NCI-H146 (cell line): ENCODE measurements around the gene MFAP5.

Source experiments
- DNase-seq: peaks from one replicate; lab custom pipeline; 2025; lab: John Stamatoyannopoulos, UW

The MFAP5 gene, protein sequence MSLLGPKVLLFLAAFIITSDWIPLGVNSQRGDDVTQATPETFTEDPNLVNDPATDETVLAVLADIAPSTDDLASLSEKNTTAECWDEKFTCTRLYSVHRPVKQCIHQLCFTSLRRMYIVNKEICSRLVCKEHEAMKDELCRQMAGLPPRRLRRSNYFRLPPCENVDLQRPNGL

DNA sequence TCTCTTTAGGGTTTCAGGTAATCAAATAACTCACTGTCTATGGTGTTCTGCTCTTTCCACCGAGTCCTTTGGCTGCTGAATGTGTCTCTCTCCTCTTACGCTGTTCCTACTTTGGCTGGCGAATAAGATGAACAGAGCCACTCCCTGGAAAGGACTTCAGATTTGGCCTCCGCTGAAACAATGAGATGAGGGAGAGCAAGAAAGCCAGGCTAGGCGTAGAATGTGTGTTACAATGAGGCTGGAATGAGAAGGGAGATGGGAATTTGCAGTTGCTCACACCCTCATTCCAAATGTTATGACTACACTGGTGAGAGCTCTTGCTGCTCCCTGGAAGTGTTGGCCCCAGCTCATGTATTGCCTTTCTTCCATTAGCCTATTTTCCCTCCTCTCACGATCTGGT, at the start of gene MFAP5:
MFAP5 (minus strand) TSS at position 234 of the 400 bp plus-strand sequence. CDS start 722 bp downstream, outside the sequence.
- DNase-seq, result no peak

GRCh38 chr12:8709124-8709830, 46.7 kb upstream of the MFAP5 start:
- DNase-seq, result no peak

DNA sequence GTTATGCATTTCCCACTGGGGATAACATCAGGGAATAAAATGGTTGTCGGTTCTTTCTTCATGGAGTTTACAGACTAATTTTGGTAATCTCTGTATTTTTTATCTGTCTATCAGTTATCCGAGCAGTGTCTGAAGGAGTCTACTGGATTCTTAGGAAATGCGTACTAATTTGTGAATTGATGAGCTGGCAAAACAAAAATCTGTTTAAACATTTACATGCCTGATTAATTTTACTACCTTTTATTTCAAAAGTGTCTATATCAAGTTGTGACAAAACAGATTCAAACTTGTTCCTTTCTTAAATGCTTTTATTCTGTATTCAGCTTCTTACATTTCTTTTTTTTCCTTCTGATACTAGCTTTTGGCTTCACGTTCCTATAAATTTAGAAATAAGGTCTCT, 39.5 kb upstream of the MFAP5 start:
- no peak for DNase-seq

DNA sequence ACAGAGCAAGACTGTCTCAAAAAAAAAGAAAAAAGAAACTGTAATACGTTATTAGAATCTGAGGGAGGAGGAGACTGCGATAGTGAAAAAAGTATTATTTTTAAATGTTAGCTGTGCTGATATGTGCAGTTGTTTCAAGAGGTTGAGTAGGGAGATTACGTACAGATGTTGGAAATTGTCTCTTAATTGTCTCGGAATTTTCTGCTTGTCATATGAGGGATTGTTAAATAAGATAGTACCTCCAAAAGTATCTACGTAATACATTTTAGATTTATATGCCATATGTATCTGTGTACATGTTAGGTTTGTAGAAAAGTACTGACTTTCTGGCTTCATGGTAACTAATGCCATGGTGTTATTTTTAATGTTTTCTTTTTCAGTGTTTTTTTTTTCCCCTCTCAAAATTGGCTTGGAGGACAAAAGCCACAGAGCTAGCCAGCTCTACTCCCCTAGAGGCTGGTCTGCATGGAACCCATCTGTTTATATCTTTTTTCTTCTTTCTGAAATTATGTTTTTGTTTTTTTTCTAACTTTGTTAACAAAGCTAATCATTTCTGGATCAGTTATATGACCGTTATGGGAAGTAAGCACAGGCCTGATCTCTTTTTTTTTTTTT, 38.5 kb upstream of the MFAP5 start:
- DNase-seq, result no peak

DNA sequence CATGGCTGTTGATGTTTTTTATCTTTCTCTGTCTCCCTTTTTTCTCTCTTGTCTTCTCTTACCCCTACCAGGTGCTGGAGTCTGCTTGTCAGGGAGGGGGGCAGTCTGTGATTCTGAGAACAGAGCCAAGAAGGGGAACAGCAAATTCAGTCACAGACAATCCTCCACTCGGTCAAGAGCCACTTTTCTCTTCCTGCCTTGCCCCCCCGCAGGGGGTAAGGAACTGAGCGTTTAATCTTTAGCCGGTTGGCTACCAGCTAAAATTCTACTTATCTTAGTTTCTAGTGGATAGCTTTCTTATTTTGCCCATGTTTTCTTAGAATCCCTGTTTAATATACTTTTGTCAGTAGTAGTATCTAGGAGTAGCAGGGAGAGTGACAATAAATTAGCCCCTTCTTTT, 37.1 kb upstream of the MFAP5 start:
- no peak for DNase-seq

DNA sequence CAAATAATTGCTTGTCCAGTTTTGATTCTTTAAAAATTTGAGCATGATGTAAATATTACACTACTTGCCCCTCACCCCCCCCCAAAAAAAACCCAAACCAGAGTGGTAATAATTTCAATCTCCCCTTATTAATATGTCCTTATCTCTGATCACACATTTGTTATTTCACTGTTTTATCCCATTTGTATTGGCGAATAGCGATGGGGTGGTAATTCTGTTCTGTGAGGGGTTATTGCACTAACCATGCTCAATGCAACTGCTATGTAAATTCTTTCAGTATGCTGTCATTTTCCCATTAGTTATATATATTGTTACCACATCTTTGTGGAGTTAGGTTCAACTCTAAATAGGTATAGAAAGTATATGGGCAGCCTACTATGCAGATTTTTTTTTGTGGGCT, 36.3 kb upstream of the MFAP5 start:
- DNase-seq, result no peak

GRCh38 chr12:8698132-8698851, 35.7 kb upstream of the MFAP5 start:
- DNase-seq, result peak; percentile 63

DNA sequence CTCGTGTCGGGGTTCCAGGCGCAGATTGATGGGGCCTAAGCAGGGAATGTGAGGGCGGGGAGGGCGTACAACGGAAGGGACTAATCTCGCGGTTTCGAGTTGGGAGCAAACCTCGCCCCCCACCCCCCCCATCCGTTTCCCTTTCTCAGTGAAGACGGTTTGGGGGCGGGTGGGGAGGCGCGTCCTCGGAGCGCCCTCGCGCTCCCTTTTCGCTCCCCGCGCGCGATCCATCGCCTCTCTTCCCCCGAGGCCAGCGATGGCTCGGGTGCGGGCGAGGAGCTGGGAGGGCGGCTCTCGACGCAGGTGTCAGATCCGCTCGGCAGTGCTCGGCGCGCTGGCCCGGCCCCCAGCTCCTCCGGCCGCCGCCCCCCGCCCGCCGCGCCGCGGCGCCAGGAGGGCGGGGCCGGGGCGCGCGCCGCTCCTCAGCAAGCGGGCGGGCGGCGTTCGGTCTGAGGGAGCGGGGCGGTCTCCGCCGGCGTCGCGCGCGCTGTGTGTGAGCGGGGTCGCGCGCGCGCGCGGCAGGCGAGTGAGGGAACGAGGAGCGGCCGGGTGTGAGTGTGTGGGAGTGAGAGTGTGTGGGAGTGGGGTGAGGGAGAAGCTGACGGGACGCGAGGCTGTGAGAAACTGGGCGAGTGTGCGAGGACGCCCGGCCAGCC, 35.0 kb upstream of the MFAP5 start, which contains the start of gene RIMKLB:
RIMKLB (plus strand) TSS at position 516 of the 656 bp plus-strand sequence. CDS start 15,876 bp downstream, outside the sequence.
- peak; percentile 93 for DNase-seq

- DNase-seq, result peak; percentile 75
These were observed 34.5 kb upstream of the MFAP5 start for GRCh38 chr12:8697120-8697475.

- DNase-seq, result no peak
These were observed 33.9 kb upstream of the MFAP5 start for GRCh38 chr12:8696442-8697090.

- no peak for DNase-seq
These were observed 32.5 kb upstream of the MFAP5 start for GRCh38 chr12:8695116-8695515.

DNA sequence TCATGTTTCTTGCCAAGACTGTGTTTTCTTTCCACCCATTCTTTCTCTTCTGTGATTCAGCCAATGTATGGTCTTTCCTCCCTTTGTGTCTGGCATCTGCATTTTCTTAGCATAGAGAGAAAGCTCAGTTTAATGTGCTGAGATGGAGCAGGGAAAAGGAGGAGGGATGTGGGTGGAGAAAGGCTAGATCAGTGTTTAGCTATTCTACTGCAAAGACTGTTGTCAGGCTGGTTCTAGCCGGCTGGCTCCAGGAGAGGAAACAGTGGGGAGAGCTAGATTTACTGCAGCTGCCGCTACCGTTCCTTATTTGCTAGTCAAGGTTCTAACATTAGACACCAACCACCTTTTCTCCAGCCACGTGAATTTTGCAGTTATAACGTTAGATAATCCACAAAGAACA, 29.9 kb upstream of the MFAP5 start:
- DNase-seq, result peak; percentile 48

- DNase-seq, result no peak
These were observed 27.1 kb upstream of the MFAP5 start for GRCh38 chr12:8689681-8690080.

DNA sequence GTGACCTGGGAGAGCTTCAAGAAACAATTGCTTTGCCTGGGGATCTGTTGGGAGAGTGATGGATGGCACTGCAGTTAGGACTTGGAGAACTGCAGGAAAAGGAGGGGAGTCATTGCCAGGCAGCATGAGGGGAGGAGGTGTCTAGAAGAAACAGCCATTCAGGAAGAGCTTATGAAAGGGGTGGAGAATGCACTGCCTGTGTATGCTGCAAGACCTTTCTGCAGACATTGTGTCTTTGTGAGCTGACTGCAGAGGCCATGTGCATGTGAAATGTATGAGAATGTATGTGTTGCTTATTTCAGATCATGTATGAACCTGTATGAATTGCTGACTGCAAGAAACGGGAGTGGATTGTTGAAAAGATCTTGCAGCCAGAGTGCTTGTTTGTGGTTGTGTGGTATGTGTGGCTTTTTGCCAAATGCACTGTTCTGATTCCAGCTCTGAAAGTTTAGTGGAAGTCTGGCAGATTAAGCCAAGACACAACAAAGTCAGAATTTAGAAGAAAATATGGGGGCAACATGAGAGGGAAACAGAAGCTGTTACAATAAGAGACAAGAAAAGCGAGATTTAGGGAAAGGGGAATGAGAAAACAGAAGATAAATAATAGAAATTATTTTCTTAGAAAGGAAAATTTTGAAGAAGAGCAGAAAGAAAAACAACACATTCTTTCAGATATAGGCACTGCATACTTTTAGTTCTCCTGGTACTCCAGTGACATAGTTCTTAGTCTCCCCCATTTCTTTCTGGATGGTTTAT, 25.4 kb upstream of the MFAP5 start:
- peak; percentile 46 for DNase-seq

GRCh38 chr12:8685051-8685450, 22.4 kb upstream of the MFAP5 start:
- DNase-seq, result no peak

DNA sequence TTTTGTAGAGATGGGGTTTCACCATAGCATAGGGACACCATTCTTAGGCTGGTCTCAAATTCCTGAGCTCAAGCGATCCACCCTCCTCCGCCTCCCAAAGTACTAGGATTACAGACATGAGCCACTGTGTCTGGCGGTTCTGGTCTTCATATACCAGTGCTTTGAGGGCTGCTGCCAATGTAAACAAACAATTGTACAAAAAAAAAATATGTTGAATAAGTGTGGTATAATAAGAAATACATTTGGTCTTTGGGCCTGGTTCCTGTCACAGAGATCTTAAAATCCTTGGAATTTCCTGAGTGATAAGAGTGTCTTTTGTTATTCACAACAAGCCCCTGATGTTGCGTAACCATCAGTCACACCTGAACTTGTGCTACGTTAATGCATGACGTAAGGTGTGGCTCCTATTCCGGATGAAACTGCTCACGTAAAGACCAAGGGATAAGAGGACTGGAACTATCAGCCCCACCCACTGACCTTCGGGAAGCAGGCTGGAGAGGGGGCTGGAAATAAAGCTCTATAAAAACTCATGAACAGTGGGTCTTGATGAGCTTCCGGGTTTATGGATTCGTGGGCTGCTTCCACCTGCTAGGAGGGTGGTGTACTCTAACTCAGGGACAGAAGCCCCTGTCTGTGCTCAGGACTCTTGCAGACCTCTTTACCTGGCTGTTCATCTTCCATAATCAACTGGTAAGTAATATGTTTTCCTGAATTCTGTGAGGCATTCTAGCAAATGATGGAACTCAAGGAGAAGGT, 18.7 kb upstream of the MFAP5 start:
- no peak for DNase-seq

- no peak for DNase-seq
These were observed 17.9 kb upstream of the MFAP5 start for GRCh38 chr12:8680533-8680932.

GRCh38 chr12:8678661-8679111, 16.1 kb upstream of the MFAP5 start:
- no peak for DNase-seq

- DNase-seq, result no peak
These were observed 14.7 kb upstream of the MFAP5 start for GRCh38 chr12:8677362-8677761.

DNA sequence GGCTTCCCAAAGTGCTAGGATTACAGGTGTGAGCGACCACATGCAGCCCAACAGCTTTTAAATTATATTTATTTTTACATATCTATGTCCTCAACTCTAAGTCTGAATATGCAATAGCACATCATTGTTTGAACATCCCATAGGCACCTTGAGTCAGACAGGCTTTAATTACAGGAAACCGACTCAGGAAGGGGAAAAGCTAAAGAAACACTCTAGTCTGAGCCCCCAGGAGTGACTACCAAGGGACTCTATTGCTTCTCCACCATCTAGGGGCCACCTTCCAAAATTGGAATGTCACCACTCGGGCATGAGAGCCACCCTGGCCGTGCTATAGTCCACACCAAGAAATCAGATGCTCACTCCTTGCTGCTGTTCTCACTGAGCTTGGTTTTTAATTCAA, 14.0 kb upstream of the MFAP5 start:
- no peak for DNase-seq
